Breast epithelium (tissue), 3 donors: Measurements from ENCODE around the gene CAPN15.

Source experiments
- POLR2A ChIP-seq: fragments of 450-650 bp; IDR thresholded peaks from one replicate; pipeline ENCODE4 v1.6.1; 2016; ENCODE audit warnings: antibody characterized with exemption, mild to moderate bottlenecking, moderate library complexity
- POLR2AphosphoS5 ChIP-seq, 3 donors: sonication (generic); formaldehyde crosslinking; IDR thresholded peaks; one replicate each; pipeline ENCODE4 v1.6.1; 2017; ENCODE audit warnings: antibody characterized with exemption in 3 of 3
- TF ChIP-seq, protein P1 (sequence below), 3 donors: fragments of 450-650 bp; IDR thresholded peaks; one replicate each; pipeline ENCODE4 v1.5.1; 2016 to 2017; ENCODE audit warnings: antibody characterized with exemption in 3 of 3, mild to moderate bottlenecking in 3 of 3, moderate library complexity in 3 of 3

DNA sequence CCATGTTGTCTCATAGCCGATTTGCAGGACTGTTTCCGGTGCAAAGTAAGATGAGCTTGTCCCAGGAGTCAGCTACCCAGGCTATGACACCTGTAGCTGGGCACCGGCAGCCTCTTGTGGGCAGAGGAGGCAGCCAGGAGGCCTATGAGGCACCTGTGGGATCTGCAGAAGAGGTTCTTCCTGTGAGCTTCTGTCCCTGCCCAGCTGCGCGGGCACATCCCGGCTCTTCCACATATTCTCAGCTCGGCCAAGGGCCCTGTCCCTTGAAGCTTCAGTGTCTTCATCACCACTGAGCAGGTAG, 21.3 kb upstream of the CAPN15 start:
- TF ChIP-seq POLR2A: no peak
- TF ChIP-seq, protein P1, sequence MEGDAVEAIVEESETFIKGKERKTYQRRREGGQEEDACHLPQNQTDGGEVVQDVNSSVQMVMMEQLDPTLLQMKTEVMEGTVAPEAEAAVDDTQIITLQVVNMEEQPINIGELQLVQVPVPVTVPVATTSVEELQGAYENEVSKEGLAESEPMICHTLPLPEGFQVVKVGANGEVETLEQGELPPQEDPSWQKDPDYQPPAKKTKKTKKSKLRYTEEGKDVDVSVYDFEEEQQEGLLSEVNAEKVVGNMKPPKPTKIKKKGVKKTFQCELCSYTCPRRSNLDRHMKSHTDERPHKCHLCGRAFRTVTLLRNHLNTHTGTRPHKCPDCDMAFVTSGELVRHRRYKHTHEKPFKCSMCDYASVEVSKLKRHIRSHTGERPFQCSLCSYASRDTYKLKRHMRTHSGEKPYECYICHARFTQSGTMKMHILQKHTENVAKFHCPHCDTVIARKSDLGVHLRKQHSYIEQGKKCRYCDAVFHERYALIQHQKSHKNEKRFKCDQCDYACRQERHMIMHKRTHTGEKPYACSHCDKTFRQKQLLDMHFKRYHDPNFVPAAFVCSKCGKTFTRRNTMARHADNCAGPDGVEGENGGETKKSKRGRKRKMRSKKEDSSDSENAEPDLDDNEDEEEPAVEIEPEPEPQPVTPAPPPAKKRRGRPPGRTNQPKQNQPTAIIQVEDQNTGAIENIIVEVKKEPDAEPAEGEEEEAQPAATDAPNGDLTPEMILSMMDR (IDR thresholded peaks at IDR 0.05): no peak
- TF ChIP-seq POLR2AphosphoS5 (IDR thresholded peaks at IDR 0.05): no peak
